Left lung (tissue), 10 donors: Measurements from ENCODE around the gene FAIM. TPM values are rescaled to one million over a fixed set of nuclear protein-coding genes. Genes with fewer than 3 reads are reported as not detected.
"Not testable (repeated sequence)": the region's sequence is repeated elsewhere in the genome, so short reads cannot be mapped to it uniquely, and the experiment has no call there.

Experiments used
- ATAC-seq: fragments of 200-7000 bp; cut with Tn5 transposase; one replicate; pipeline ENCODE4 v1.9.1; 2020; ENCODE audit warnings: moderate library complexity
- DNase-seq, 4 donors: peaks; one replicate each; pipeline ENCODE4 v3.0.0-alpha.2; 2013 to 2020
- H3K27ac ChIP-seq, 2 donors: fragments of 200-600 bp; sonication (generic) in 1 of 2; one replicate each; pipeline versions ENCODE4 v1.5.0 to v1.8.0; 2020 to 2021
- H3K27me3 ChIP-seq, 2 donors: fragments of 200-600 bp; sonication (generic) in 1 of 2; one replicate each; pipeline versions ENCODE4 v1.5.0 to v1.8.0; 2020 to 2021
- H3K36me3 ChIP-seq, 2 donors: fragments of 200-600 bp; sonication (generic) in 1 of 2; one replicate each; pipeline versions ENCODE4 v1.5.0 to v1.8.0; 2020 to 2021
- H3K4me1 ChIP-seq, 2 donors: fragments of 200-600 bp; one replicate each; pipeline ENCODE4 v1.8.0; 2021
- H3K4me3 ChIP-seq, 2 donors: fragments of 200-600 bp; sonication (generic) in 1 of 2; one replicate each; pipeline versions ENCODE4 v1.5.0 to v1.8.0; 2020 to 2021; ENCODE audit warnings: mild to moderate bottlenecking in 1 of 2
- H3K9me3 ChIP-seq, 2 donors: fragments of 200-600 bp; sonication (generic) in 1 of 2; one replicate each; pipeline versions ENCODE4 v1.5.0 to v1.8.0; 2020 to 2021
- intact Hi-C, 2 donors: fragments of 100-400 bp; cut with DNase I; formaldehyde crosslinking; loops; one replicate each; pipeline versions ENCODE4 v1.11.2 to v1.14.2; 2022
- polyA plus RNA-seq, 6 donors: library from polyadenylated mRNA; unstranded; fragments of 120-200 nt; gene quantifications; one replicate each; pipeline ENCODE4 v1.2.1, GENCODE V29; 2013; ENCODE audit not compliant: insufficient read length in 6 of 6
- total RNA-seq, 2 donors: library from RNA; stranded (reverse); fragmentation: NEBNext Ultra II Directional; extraction: Animal tissue kit (Norgen Biotek cat#: 25700); gene quantifications; one replicate each; pipeline ENCODE4 v1.2.1, GENCODE V29; 2021
- TF ChIP-seq, protein P1 (sequence below), 2 donors: fragments of 200-600 bp; sonication (generic) in 1 of 2; IDR thresholded peaks; one replicate each; pipeline versions ENCODE4 v1.5.0 to v1.8.0; 2021; ENCODE audit warnings: antibody characterized with exemption in 2 of 2
- donor health status: DM: no; HTN: yes; CAD: no.
- donor health status: DM: no; HTN: no; CAD: no.

The FAIM gene
- total and polyA plus RNA-seq, 8 donors: 11.6 to 38.5 (median 34.2) TPM

GRCh38 chr3:138594935-138595610 lies 13.5 kb upstream of the FAIM start:
- TF ChIP-seq, protein P1, sequence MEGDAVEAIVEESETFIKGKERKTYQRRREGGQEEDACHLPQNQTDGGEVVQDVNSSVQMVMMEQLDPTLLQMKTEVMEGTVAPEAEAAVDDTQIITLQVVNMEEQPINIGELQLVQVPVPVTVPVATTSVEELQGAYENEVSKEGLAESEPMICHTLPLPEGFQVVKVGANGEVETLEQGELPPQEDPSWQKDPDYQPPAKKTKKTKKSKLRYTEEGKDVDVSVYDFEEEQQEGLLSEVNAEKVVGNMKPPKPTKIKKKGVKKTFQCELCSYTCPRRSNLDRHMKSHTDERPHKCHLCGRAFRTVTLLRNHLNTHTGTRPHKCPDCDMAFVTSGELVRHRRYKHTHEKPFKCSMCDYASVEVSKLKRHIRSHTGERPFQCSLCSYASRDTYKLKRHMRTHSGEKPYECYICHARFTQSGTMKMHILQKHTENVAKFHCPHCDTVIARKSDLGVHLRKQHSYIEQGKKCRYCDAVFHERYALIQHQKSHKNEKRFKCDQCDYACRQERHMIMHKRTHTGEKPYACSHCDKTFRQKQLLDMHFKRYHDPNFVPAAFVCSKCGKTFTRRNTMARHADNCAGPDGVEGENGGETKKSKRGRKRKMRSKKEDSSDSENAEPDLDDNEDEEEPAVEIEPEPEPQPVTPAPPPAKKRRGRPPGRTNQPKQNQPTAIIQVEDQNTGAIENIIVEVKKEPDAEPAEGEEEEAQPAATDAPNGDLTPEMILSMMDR (IDR thresholded peaks at IDR 0.05): no peak
- Histone ChIP-seq H3K9me3 (no peaks in the 10 kb centered on the region), H3K27ac (peak overlapping the region in 1 of 2 donors; percentile 78), H3K36me3 (no peaks in the 10 kb centered on the region), H3K4me1 (peaks cover 0 to 22% of the 10 kb centered on the region in 2 donors), H3K27me3 (peaks cover 0 to 14% of the 10 kb centered on the region in 2 donors), H3K4me3 (peak overlapping the region in 1 of 2 donors; percentile 66)
- DNase-seq: no peak
- intact Hi-C loops: loop anchor here in 1 of 2 donors (2.0 kb wide), 1 partner anchor 322 kb away; no protein-coding TSS in a partner anchor
- ATAC-seq: no peak

DNA sequence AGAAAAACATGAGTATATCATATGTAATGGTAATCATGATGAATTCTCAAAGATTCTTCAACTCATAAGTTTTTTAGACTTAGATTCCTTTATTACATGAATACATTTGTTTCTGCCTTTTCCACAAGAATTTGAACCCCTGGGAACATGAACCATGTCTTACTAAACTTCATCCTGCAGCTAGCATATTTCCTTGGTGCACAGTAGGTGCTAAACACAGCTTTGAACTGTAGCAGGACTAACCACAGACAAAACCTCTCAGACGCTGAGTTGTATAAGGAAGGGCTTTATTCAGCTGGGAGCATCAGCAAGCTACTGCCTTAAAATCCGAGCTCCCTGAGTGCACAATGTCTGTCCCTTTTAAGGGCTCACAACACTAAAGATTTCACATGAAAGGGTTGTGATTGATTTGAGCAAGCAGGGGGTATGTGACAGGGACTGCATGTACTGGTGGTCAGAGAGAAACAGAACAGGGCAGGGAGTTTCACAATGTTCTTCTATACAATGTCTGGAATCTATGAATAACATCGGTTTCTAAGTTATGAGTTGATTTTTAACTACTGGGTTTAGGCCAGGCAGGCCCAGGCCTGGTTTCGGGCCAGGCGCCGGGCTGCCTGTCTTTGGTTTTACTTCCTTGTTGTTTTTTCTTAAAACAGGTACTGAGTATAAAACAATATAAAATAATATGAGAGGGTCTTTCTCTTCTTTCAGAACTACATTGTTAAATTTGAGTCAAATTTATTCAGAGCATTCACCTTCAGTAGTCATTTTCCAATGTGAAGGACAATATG lies 11.2 kb upstream of the FAIM start:
- ATAC-seq, H3K36me3 ChIP-seq, H3K9me3 ChIP-seq, H3K4me3 ChIP-seq, DNase-seq, intact Hi-C loops: not testable (repeated sequence)
- H3K27me3 ChIP-seq: peaks cover 0 to 14% of the 10 kb centered on the region in 2 donors
- H3K27ac ChIP-seq: peak overlapping the region in 1 of 2 donors; percentile 33
- H3K4me1 ChIP-seq: peaks cover 0 to 20% of the 10 kb centered on the region in 2 donors

DNA sequence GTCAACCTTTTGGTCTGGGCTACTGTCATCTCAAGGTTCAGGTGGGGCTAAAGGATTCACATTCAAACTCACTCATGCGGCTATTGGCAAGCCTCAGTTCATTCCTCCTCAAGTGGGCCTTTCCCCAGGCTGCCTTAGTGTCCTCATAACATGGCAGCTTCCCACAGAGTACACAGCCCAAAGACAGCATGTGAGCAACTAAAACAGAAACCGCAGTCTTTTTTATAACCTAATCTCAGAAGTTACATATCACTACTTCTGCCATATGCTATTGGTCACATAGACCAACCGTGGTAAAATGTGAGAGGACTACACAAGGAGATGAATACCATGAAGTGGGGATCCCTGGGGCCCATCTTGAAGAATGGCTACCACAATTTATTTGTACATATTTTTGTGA lies 10.0 kb upstream of the FAIM start:
- H3K4me3 ChIP-seq: no peak overlapping the region
- H3K27me3 ChIP-seq: peaks cover 0 to 8% of the 10 kb centered on the region in 2 donors
- intact Hi-C loops: no loop called here
- H3K27ac ChIP-seq: no peak overlapping the region
- DNase-seq (no peak), ATAC-seq (no peak)
- TF ChIP-seq, protein P1 (IDR thresholded peaks at IDR 0.05): no peak
- H3K36me3 ChIP-seq: no peaks in the 10 kb centered on the region
- H3K4me1 ChIP-seq: peaks cover 0 to 9% of the 10 kb centered on the region in 2 donors
- peaks cover 0 to 7% of the 10 kb centered on the region in 2 donors for H3K9me3 ChIP-seq

DNA sequence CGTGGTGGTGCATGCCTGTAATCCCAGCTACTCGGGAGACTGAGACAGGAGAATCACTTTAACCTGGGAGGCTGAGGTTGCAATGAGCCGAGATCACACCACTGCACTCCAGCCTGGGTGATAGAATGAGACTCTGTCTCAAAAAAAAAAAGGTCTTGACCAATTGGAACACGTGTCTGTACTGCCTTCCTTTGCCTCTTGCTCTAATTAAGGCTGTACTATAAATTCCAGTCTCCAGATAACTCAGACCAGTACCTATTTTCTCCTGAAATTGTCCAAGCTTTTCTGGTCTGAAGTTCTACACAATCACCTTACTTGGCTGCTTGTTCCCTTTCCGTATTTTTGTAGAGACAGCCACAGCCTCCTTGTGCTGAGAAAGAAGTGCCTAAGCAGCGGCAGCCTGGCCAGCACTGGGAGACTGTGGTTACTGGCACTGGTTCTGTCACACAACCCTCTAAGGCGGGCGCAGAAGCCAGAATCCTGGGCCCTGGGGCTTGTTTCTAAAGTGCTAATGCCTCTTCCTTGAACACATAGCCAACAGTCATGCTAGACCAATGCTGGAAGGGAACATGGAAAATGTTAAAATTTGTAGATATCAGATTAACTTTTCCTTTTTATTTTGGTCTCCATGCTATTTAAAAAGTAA lies 8.3 kb upstream of the FAIM start:
- H3K4me3 ChIP-seq: no peak overlapping the region
- peaks cover 0 to 7% of the 10 kb centered on the region in 2 donors for H3K9me3 ChIP-seq
- no peaks in the 10 kb centered on the region for H3K4me1 ChIP-seq
- H3K27ac ChIP-seq: no peak overlapping the region
- intact Hi-C loops: no loop called here
- DNase-seq: no peak
- TF ChIP-seq, protein P1 (IDR thresholded peaks at IDR 0.05): no peak
- no peaks in the 10 kb centered on the region for H3K27me3 ChIP-seq
- ATAC-seq: no peak
- no peaks in the 10 kb centered on the region for H3K36me3 ChIP-seq

DNA sequence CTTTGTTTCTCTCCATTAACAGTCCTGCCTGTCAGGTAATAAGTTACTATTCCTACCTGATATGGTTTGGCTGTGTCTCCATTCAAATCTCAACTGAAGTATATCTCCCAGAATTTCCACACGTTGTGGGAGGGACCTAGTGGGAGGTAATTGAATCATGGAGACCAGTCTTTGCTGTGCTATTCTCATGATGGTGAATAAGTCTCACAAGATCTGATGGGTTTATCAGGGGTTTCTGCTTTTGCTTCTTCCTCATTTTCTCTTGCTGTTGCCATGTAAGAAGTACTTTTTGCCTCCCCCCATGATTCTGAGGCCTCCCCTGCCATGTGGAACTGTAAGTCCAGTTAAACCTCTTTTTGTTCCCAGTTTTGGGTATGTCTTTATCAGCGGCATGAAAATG lies 6.9 kb upstream of the FAIM start:
- H3K4me3 ChIP-seq, ATAC-seq, H3K9me3 ChIP-seq, DNase-seq, H3K27ac ChIP-seq, H3K36me3 ChIP-seq, H3K27me3 ChIP-seq, intact Hi-C loops, H3K4me1 ChIP-seq: not testable (repeated sequence)

GRCh38 chr3:138604106-138604595 lies 4.4 kb upstream of the FAIM start:
- H3K36me3 ChIP-seq, ATAC-seq, DNase-seq, H3K27me3 ChIP-seq, H3K9me3 ChIP-seq, intact Hi-C loops, H3K4me1 ChIP-seq, H3K4me3 ChIP-seq, H3K27ac ChIP-seq: not testable (repeated sequence)
